HG03097 (cell line): ENCODE measurements around the gene ZIM2.

ENCODE experiments used
- ATAC-seq: cut with Tn5 transposase; IDR thresholded peaks from one replicate; pipeline ENCODE4 v1.9.1; 2021; ENCODE audit not compliant: unreplicated experiment, low FRiP score

ZIM2 gene

GRCh38 chr19:56839652-56840450, 675 bp downstream of the ZIM2 start:
- ATAC-seq, result no peak

- no peak for ATAC-seq
Measured at GRCh38 chr19:56838909-56839651, 1.4 kb downstream of the ZIM2 start.

DNA sequence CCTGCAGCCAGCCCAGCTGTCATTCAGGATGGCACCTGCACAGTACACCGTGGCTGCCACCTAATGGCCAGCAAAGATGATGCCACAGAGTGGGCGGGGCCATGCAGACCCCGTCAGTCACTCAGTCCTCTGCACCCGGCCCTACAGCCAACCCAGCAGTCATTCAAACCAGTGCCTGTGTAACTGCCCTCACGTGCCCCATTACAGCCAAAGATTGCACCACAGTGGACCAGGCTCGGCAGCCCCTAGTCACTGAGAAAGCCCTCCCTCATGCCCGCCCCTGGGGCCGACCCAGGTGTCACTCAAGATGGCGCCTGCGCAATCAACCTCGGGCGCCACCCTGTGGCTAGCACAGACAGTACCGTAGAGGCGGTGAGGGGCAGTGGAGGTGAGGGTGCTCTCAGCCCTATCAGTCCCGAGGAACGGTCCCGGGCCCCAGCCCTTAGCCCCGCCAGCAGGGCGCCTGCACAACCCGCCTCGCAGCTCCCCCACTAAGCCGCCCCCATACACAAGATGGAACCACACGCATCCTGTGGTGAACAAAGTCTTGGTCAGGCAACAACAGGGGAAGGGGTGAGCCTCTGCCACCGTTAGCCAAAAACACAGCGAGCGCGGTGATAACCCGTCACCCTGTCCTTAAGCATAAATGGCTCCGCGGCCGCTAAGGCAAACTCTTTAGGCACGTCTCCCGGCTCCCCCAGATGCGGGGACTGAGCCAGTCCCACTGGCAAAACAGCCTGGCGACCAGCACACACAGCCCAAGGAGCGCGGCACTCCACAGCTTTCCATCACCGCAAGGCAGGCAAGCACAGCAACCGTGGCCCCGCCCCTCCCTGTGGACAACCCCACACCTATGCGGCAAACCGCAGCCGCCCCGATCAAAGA, 2.3 kb downstream of the ZIM2 start:
- ATAC-seq, result no peak

DNA sequence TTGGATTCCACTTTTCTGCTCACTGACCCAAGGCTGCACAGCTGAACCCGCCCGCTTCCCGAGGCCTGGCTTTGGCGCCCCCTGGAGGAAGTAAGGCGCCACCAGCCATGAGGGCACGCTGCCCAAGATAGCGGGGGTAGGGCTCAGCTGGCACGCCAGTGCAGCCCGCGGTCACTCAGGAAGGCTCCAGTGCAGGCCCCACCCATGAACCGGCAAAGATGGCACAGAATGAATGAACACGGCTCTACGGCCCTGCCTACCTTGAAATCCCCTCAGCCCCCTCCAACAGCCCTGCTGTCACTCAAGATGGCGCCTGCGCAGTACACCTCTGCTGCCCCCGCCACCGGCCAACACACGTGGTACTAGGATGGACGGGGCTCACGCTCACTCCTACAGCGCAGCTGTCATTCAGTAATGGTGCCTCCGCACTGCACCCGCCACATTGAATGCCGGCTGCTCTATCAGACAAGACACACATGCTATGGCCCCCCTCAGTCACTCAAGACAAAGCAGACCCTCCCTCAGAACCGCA, 3.0 kb downstream of the ZIM2 start:
- no peak for ATAC-seq

- ATAC-seq, result no peak
Measured at GRCh38 chr19:56837004-56837403, 3.5 kb downstream of the ZIM2 start.

DNA sequence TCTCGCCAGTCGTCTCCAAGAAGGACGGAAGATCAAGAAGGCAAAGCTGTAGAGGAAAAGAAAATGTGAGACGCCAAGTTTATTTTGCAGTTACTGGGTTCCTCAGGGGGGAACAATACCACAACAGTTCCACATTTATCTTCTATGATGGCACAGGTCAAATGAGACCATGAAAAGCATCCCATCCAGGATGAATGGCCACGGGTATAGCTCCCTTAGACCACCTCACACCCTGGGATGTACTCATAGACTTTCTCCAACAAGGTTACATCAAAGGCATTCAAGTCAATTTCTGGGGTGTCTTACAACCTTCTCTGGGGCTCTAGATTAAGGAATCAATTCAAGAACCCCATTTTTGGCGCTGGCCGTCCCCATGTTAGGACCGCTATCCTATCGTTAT, 4.5 kb downstream of the ZIM2 start:
- ATAC-seq, result no peak

DNA sequence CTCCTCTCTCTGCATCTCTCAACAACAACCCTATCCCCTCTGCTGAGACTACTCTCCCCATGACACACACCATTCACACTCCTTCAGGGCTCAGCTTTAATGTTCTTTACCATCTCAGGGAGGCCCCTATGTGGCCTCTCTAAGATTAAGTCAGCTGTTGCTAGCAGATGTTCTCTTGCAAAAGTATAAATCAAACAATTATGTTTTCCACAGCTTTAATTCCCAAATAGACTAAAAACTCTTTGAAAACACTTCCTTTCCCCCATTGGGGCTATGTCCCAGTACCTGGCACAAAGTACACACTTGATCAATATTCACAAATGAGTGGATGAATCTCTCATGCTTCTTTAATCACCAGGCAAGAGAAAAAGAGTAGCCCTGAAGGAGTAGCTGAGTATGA, 5.1 kb downstream of the ZIM2 start:
- ATAC-seq, result no peak

- ATAC-seq, result no peak
Measured at GRCh38 chr19:56834564-56835375, 5.8 kb downstream of the ZIM2 start.

DNA sequence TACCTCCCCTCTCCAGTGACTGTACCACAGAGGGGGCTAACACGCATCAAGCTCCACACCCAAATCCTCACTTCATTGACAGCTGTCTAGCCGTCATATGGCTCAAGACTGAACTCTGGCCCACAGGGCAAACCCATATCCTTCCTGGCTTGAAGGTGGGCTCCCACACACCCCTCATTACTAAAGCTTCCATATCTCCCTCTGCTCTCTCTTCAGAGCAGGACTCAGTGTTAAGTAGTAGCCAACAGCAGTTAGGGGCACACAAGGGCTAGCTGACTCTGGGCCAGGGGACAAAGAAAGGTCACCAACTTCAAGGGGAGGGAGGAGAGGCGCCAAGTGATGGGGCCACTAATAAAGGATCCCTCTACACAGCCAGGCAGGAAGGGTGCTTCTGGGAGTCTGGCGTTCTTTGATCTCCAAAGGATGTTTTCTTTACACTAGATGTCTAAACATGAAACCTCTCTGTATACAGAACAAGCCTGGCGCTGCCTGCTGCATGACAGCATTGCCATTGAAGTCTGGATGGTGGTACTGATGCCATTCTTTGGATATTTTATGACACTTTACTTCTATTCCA, 8.1 kb downstream of the ZIM2 start:
- ATAC-seq, result no peak

- no peak for ATAC-seq
Measured at GRCh38 chr19:56831255-56831654, 9.3 kb downstream of the ZIM2 start.

GRCh38 chr19:56829596-56829995, 10.9 kb downstream of the ZIM2 start:
- no peak for ATAC-seq

GRCh38 chr19:56827708-56828107, 12.8 kb downstream of the ZIM2 start:
- ATAC-seq, result no peak

- ATAC-seq, result no peak
Measured at GRCh38 chr19:56823956-56824355, 16.6 kb downstream of the ZIM2 start.

- no peak for ATAC-seq
Measured at GRCh38 chr19:56823417-56823816, 17.1 kb downstream of the ZIM2 start.

DNA sequence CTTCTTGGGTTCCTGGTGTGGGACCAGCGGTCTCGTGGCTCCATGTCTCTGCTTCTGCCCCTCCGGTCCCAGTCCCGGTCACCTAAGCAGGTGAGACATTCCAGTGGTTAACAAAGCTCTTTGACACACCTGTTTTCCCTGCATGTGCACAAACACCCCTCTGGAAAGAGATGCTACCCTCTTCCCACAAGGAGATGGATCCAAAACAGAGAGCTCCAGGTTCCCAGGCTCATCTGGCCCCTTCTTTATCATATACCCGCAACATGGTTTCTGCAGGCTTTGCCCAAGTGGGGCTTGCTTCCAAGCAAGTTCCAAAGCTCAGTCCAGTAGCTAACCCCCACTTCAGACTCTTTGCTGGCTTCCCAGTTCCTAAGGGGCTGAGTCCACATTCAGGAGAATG, 17.8 kb downstream of the ZIM2 start:
- ATAC-seq, result no peak

GRCh38 chr19:56821675-56822074, 18.9 kb downstream of the ZIM2 start:
- ATAC-seq, result no peak

GRCh38 chr19:56821209-56821608, 19.3 kb downstream of the ZIM2 start:
- ATAC-seq, result no peak

DNA sequence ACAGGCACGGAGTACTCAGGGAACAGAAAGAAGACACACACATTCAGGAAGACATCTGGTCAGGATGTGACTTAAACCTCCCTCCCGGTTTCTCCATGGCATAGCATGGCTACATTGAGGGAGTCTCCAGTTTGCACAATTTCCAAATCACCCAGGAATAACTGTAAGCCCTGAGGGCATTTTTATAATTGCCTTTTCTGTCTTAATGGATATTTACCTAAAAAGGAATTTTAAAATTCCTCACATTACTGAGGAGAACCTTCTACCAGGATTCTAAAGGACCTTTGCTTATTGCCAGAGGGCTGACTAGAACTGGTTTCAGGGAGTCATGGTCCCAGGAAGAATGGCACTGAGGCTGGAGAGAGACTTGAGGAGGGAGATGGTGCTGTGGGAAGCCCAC, 21.4 kb downstream of the ZIM2 start:
- ATAC-seq, result no peak

DNA sequence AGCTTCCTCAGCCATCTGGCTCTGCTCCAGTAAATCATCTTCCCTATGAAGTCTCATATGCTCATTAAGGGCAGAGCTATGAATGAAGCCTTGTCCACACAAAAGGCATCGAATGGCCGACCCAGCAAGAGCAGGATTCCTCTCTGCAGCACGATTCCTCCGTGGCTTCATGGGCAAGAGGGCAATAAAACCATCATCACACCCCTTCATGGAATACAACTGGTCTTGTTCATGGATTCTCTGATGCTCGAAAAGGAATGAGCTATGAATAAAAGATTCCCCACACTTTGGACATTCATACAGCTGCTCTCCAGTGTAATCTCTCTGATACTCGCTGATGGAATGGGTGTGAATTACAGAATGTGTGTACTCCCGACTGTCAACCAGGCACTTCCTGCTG, 25.9 kb downstream of the ZIM2 start:
- ATAC-seq, result no peak

DNA sequence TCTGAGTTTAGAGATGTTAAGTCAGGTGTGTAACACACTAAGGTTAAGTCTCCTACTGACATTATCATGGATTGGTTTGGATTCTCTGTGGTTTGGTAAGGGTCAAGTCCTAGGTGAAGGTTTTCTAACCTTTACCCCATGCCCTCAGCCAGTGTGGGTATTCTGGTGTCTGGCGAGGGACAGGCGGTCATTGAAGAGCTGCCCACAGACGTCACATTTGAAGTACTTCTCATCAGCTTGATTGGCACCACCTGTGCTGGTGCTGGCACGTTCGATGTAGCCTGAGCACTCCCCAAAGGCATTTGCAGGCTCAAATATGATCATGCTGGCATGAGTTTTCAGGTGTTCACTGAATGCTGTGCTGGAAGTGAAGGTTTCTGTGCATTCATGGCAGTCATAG, 27.0 kb downstream of the ZIM2 start:
- no peak for ATAC-seq
